HPDE6-E6E7 (cell line): ENCODE results near the gene RPL7A.
"Not testable (repeated sequence)": the region's sequence is repeated elsewhere in the genome, so short reads cannot be mapped to it uniquely, and the experiment has no call there.

Source experiments
- DNase-seq: peaks from one replicate; pipeline ENCODE4 v3.0.0; 2011; ENCODE audit warnings: missing footprints; ENCODE audit errors: extremely low spot score

The RPL7A gene

DNA sequence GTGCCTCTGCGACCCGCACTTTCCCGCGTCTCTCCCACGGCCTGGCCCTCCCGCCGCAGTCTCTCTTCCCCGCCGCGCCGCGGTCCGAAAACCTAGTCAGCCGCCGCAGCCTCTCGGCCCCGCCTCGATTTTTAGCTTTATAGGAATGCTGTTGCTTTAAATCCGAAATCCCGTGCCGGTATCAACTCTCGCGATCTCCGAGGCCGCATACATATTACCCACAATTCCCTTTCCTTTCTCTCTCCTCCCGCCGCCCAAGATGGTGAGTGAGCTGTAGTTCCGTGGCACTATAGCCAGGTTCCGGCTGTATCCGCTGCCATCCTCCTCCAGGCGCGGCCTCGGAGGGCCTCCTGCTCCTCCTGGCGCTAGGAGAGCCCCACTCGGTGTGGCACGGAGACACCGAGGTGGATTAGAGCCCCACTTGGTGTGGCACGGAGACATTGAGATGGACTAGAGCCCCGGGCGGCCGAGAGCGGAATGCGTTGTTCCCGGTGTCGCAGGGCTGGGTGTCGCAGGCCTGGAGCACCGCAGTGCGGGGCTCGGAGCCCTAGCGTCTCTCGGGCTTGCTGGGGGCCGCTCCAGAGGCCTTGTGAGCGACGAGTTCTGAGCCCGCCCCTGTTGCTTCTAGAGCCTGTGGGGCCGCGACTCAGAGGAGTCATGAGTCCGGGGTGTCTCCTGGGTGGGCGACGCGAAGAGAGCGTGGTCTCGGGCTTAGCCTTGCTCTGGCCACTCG lies at the start of gene RPL7A, which contains the start of gene MED22:
Gene RPL7A, plus strand, starts transcription at position 234 of the 733 bp plus-strand sequence. Its CDS starts 26 bp downstream, at position 260.
Gene MED22, minus strand, starts transcription at position 147 of the 733 bp plus-strand sequence. CDS start 1,469 bp downstream, outside the sequence.
- DNase-seq: peak; percentile 81

GRCh38 chr9:133299996-133300395 lies 48.0 kb upstream of the RPL7A start:
- not testable (repeated sequence) for DNase-seq

GRCh38 chr9:133301253-133302230 lies 46.5 kb upstream of the RPL7A start:
- DNase-seq: no peak

- DNase-seq: no peak
These were observed 44.5 kb upstream of the RPL7A start for GRCh38 chr9:133303266-133304157.

DNA sequence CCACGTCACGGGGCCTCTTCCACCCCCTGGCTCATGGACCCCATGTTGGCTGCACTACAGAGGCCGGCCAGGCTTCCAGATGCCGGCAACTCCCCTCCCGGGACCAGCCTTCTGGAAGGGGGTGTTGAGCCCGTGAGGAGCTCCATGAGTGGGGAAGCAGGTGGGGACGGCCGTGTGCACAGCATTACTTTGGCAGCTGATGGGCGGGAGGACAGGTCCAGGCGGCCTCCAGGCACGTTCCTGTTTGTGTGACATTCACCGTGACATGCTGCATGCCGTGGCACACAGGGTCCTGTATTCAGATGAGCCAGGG lies 43.9 kb upstream of the RPL7A start:
- no peak for DNase-seq

DNA sequence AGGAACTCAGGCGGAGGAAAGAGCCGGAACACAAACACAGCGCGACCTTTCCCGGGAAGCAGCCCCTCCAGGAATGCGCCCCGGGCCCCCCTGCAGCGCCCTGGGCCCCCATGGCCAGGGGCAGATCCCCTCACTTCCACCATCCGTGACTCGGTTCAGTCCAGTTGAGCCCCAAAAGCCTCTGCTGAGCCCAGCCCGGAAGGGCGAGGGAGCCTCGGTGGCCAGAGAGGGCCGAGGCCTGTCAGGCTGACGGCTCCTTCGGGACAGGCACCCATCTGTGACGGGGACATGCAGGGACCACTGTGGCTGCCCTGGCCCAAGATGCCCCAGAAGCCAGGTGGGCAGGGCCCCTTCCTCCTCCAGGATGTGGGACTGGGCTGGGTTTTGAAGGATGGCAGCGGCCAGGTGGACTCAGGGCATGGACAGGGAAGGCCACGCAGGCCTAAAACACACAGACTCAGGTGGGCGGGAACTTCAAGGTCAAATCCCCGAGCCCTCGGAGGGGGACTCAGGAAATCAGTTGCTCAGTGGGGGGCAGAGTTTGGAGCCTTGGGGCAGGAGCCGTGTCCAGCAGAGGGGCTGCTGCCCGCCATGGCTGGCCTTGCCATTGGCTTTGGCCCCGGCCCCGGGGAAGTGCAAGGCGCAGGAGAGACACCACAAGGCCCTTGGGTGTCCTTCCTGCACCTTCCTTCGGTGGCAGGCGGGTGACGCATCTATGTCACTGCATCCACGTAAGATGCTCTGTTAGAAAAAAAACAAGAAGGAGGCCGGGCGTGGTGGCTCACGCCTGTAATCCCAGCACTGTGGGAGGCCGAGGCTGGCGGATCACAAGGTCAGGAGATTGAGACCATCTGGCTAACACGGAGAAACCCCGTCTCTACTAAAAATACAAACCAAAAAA lies 43.3 kb upstream of the RPL7A start:
- DNase-seq: no peak

DNA sequence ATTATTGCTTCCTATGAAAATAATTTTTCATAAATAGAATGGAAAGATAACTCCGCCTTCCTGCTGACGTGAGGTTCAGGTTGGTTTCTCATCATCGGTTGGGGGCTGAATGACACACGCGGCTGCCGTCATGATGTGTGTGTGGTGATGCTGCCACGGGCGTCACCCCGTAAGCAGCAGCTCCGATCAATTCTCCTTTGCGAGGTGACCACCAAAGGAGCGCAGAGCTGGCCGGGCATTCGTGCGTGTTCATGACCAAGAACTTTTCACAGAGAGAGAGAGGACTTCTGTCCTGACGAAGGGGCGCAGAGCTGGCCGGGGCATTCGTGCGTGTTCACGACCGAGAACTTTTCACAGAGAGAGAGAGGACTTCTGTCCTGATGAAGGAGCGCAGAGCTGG lies 42.3 kb upstream of the RPL7A start:
- DNase-seq: no peak

DNA sequence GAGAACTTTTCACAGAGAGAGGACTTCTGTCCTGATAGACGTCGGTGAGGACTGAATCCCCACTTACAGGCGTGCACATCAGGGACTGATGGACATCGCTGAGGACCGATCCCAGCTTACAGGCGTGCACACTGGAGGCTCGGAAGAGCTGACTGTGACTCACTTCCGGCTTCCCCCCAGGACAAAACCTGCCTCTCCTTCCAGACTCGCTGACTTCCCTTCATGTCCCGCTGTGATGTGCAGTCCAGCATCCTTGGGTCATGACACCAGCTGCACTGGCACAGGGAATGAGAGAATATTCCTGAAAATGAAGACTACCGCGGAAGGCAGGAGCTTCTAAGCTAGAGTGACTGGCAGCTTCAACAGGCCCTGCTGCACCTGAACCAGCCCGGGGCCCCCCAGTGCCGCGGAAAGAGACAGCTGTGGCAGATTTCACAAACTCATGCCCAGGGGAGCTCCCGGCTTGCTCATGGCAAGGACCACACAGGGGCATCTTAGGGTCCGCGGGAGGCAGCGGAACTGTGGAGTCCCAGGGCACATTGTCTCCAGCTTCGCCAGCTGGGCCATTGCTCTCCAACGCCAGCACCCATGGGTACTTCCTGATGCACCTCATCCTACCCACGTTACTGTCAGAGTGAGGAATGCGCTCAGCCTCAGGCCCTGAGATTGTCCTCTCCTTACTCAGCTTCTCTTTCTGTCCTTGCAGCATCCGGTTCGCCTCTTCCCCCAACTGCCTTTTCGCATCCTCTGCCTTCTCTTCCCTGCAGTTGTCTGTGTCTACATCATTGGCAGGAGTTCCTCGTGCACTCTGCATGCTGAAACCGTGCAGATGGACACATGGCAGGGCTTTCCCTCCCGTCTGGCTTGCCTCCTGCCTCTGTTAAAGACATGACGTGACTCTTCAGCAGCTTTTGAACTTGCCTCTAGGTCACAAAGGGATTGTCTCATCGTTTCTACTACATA lies 41.5 kb upstream of the RPL7A start:
- no peak for DNase-seq

- no peak for DNase-seq
These were observed 40.7 kb upstream of the RPL7A start for GRCh38 chr9:133307301-133307700.

DNA sequence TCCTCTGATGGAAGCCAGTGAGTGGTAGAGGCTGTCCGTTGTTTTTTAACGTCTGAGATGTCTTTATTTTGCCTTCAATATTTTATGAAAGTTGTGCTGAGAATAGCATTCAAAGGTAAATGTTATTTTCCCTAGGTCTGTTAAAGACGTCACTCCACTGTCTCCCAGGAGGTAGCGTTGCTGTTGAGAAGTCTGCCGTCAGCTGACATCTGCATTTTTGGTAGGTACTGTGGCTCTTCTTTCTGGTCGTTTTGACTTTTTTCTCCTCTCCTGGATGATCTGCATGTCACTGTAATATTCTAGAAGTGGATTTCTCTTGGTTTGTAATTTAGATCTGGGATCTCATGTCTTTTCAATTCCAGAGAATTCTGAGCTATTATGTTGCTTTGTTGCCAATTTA lies 38.4 kb upstream of the RPL7A start:
- DNase-seq: no peak

- no peak for DNase-seq
These were observed 32.0 kb upstream of the RPL7A start for GRCh38 chr9:133315997-133316396.

GRCh38 chr9:133317551-133317950 lies 30.5 kb upstream of the RPL7A start:
- DNase-seq: not testable (repeated sequence)

DNA sequence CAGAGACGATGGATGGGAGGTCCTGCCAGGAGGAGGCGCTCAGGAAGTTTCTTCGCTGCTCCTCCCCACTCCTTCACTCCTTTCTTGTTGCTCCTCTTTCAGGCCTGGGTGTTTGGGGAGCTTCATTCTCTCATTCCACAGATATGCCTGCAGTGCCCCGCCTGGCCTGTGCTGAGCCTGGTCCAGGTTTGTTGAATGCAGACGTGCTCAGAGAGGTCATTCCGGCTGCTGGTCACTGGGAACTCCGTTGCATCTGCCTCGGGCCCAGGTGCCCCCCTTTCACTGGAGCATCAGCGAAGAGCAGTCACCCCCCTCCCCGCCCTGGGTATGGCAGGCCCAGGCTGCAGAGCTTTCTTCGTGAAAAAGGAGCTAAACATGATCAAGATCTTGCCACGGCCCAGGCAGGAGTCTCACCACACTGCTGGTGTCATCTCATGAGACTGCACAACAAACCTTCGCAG lies 27.6 kb upstream of the RPL7A start:
- no peak for DNase-seq

- DNase-seq: no peak
These were observed 26.5 kb upstream of the RPL7A start for GRCh38 chr9:133321411-133321935.

GRCh38 chr9:133322701-133323100 lies 25.3 kb upstream of the RPL7A start:
- DNase-seq: no peak

DNA sequence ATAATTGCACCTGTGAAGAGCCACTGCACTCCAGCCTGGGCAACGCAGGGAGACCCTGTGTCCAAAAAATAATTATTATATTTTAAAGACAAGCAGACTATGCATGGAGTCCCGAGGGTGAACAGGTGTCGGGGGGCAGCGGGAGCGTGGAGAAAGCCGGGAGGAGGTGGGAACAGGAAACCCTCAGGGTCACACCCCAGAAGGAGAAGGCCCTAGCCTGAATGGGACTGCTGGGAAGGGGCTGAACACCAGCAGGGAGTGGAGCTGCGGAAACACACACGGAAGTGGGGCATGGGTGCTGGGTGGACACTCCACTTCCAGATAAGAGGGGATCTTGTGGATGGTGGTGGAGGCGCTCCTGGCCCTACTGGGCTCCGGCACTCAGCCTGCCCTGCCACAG lies 24.8 kb upstream of the RPL7A start:
- DNase-seq: no peak

DNA sequence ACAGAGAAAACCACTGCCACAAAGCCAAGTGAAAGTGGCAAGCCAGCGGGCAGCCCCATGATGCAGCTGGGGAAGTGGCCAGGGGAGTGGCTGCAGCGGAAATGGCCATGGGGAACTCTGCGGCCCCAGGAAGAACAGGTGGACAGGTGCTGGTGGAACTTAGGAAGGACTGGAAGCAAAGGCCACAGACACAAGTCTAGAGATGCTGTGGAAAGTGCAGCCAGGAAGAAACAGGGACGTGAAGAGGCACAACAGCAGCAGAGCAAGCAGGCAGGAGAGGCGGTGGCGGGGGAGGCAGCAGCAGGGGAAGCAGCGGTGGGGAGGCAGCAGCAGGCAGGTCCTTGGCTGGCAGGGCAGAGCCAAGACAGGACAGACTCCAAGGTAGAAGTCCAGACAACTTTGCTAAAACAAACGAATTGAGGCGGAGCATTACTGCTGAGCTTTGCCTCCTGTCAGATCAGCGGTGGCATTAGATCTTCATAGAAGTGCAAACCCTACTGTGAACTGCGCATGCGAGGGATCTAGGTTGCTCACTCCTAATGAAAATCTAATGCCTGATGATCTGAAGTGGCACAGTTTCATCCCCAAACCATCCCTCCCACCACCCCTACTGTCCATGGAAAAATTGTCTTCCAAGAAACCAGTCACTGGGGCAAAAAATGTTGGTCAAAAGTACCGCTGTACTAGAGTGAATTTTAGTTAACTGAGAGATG lies 23.9 kb upstream of the RPL7A start:
- no peak for DNase-seq

- DNase-seq: not testable (repeated sequence)
These were observed 21.0 kb upstream of the RPL7A start for GRCh38 chr9:133327021-133327420.
